PFSK-1 (cell line): Measurements from ENCODE around the gene MEX3A.

Experiments
- FOXP2 ChIP-seq: optimal IDR thresholded peaks from 2 replicates; pipeline ENCODE3; 2011; ENCODE audit warnings: borderline replicate concordance, control low read depth, inconsistent platforms; ENCODE audit not compliant: insufficient read depth; ENCODE audit errors: extremely low read length, extremely low read depth
- POLR2AphosphoS5 ChIP-seq: IDR thresholded peaks from 2 replicates; pipeline ENCODE4 v1.6.1; 2012; ENCODE audit warnings: low read depth, mild to moderate bottlenecking, control low read depth, low read length, moderate library complexity
- SIN3A ChIP-seq: IDR thresholded peaks from 2 replicates; pipeline ENCODE4 v1.6.1; 2012; ENCODE audit warnings: mild to moderate bottlenecking, low read length, moderate library complexity, borderline replicate concordance; ENCODE audit not compliant: insufficient read depth
- TAF1 ChIP-seq: IDR thresholded peaks from 2 replicates; pipeline ENCODE4 v1.6.1; 2012; ENCODE audit warnings: low read length, control low read depth, borderline replicate concordance; ENCODE audit not compliant: insufficient read depth
- TF ChIP-seq, protein P1 (sequence below), 2 experiments: IDR thresholded peaks; 2 replicates each; pipeline versions ENCODE4 v1.6.1 to v1.8.0; 2011 to 2012; ENCODE audit warnings: low read depth in 2 of 2, low read length in 2 of 2, control low read depth in 1 of 2, inconsistent platforms in 1 of 2, mild to moderate bottlenecking in 1 of 2, moderate library complexity in 1 of 2; ENCODE audit not compliant: insufficient read depth in 1 of 2

The MEX3A gene

DNA sequence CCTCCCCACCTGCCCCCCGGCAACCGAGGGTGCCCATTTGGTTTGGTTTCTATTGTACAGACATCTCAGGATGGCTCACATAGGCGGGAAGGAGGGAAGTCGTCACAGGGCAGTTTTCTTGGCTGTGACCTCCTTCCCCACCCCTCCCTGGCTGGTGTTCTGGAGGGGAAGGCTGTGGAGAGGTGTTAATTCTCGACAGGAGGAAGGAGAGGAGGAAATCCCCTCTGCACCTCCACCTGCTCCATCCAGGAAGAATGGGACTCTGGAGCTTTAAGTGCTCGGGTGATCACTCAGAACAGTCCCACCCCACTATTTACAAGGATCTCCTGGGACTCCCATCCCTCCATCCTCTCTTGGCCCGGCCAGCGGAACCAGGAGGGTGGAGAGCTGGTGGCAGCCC, 7.6 kb downstream of the MEX3A start:
- TF ChIP-seq SIN3A (no peak), FOXP2 (no peak), TAF1 (no peak), POLR2AphosphoS5 (no peak)
- TF ChIP-seq, protein P1, sequence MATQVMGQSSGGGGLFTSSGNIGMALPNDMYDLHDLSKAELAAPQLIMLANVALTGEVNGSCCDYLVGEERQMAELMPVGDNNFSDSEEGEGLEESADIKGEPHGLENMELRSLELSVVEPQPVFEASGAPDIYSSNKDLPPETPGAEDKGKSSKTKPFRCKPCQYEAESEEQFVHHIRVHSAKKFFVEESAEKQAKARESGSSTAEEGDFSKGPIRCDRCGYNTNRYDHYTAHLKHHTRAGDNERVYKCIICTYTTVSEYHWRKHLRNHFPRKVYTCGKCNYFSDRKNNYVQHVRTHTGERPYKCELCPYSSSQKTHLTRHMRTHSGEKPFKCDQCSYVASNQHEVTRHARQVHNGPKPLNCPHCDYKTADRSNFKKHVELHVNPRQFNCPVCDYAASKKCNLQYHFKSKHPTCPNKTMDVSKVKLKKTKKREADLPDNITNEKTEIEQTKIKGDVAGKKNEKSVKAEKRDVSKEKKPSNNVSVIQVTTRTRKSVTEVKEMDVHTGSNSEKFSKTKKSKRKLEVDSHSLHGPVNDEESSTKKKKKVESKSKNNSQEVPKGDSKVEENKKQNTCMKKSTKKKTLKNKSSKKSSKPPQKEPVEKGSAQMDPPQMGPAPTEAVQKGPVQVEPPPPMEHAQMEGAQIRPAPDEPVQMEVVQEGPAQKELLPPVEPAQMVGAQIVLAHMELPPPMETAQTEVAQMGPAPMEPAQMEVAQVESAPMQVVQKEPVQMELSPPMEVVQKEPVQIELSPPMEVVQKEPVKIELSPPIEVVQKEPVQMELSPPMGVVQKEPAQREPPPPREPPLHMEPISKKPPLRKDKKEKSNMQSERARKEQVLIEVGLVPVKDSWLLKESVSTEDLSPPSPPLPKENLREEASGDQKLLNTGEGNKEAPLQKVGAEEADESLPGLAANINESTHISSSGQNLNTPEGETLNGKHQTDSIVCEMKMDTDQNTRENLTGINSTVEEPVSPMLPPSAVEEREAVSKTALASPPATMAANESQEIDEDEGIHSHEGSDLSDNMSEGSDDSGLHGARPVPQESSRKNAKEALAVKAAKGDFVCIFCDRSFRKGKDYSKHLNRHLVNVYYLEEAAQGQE (IDR thresholded peaks at IDR 0.05; ENCODE audit: insufficient read depth in 1 of 2, low read depth in 2 of 2, low read length in 2 of 2) = no peak

DNA sequence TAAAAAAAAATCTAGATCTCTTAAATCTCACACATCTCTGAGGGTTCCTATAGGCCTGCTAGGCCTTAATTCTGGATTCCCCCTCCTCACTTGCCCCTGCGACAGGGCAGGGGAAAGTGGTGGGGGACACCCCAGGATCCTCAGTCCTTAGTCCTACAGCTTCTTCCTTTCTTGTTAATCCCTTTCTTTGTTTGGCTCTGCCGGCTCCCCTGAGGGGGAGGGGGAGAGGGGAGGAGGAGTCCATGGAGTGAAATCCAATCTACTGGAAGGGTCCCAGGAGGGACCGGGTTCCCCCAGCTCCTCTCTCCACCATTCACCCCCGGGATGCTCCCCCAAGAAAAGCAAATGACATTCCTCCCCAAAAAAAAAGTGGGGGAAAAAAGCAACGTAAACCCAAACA, 8.5 kb downstream of the MEX3A start:
- TF ChIP-seq FOXP2 (no peak), SIN3A (no peak), TAF1 (no peak)
- TF ChIP-seq, protein P1 (IDR thresholded peaks at IDR 0.05; ENCODE audit: insufficient read depth in 1 of 2, low read depth in 2 of 2, low read length in 2 of 2) = no peak

DNA sequence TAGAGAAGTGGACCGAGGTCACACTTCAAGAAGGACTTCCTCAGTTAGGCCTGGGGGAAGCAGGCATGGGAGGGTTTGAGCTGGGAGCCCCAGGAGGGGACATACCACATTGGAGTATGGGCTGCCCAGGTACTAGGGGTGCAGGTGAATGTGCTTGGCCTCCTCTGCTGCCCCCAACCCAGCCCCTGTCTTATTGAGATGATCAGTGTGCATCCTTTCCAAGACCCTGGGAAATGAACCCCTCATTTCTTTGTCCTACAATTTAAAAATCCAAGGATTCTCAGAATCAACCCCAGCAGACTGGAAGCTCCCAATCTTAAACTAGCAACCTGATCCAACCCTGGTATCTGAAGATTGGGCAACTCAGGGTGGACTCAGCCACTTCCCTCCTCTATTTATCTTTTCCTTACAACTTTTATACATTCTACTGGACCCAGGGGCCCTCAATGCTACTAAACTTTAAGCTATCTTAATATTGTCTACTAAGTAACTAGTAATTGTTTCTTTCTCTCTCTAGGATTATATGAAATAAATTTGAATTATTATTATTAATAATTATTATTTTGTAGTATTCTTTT, 9.1 kb downstream of the MEX3A start:
- no peak for TF ChIP-seq SIN3A
- TF ChIP-seq, protein P1 (IDR thresholded peaks at IDR 0.05; ENCODE audit: insufficient read depth in 1 of 2, low read depth in 2 of 2, low read length in 2 of 2) = no peak
- TF ChIP-seq POLR2AphosphoS5 = no peak
- TF ChIP-seq FOXP2 = no peak
- no peak for TF ChIP-seq TAF1

DNA sequence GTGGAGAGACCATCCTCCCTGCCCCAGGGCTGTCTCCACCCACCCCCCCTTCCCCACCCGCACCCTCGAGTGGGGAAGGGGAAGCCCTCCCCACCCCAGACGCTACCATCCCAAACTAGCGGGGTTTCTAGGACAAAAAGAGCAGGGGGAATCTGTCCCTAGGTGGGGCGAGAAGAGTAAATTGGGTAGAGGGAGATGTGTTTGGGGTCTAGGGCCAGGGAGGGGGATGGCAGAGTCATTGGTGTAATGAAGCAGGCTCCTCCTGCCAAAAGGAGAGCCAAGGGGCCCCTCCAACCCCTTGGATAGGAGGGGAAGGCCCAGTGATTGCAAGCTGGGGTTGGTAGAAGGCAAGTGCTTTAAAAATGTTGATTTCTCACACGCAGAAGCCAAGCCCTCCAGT, 10.0 kb downstream of the MEX3A start:
- TF ChIP-seq TAF1 (no peak), POLR2AphosphoS5 (no peak), FOXP2 (no peak), SIN3A (no peak)
- TF ChIP-seq, protein P1 (IDR thresholded peaks at IDR 0.05; ENCODE audit: insufficient read depth in 1 of 2, low read depth in 2 of 2, low read length in 2 of 2) = no peak

DNA sequence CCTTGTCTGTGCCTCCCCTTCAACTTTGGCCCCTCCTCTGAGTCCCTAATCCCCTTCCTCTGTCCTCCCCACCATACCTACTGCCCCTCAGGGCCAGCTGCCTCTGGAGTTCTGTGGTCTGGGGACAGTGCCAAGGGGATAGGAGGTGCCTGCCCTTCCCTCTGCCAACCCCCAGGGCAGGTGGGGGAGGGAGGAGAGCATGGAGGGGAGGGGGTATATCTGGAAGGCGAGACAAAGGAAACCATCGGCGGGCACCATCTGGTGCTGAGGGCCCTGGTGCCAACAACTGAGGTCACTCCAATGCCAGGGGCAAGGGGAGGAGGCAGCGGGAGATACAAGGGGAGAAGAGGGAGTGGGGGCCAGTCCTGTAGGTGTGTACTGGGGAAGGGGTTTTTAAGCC, 11.7 kb downstream of the MEX3A start:
- TF ChIP-seq TAF1 (no peak), POLR2AphosphoS5 (no peak), SIN3A (no peak), FOXP2 (no peak)
- TF ChIP-seq, protein P1 (IDR thresholded peaks at IDR 0.05; ENCODE audit: insufficient read depth in 1 of 2, low read depth in 2 of 2, low read length in 2 of 2) = no peak
